GM21423 (cell line): Measurements from ENCODE around the gene MYLK.

Experiments used
- ATAC-seq: cut with Tn5 transposase; IDR thresholded peaks from one replicate; pipeline ENCODE4 v1.9.1; 2021; ENCODE audit warnings: mild to moderate bottlenecking, moderate library complexity; ENCODE audit not compliant: unreplicated experiment

The MYLK gene

DNA sequence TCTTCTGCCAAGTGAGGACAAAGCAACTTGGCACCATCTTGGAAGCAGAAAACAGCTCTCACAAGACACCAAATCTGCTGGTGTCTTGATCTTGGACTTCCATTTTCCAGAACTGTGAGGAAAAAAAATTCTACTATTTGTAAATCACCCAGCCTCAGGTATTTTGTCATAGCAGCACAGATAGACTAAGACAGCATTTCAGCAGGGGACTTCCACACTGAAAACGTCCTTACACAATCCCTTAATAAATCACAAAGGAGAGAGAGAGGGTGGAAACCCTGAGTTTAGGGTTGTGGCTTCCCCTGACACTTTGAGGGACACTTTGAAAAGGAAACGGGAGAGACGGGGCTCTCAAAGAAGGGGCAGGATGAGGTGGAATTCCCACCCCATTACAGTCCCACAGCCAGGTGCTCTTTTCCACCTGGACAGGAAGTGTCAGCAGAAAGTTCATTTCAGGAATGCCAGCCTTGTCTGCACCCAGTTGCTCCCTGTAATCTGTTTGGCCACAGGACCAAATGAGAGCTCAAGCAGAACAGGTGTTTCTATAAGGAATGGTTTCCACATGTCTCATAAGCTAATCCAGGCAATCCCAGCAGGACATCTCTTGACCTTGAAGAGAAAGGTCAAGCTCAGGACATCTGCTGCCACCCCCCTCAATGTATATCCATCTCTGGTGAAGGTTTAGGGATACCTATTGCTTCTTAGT, 51.3 kb downstream of the MYLK start:
- no peak for ATAC-seq

DNA sequence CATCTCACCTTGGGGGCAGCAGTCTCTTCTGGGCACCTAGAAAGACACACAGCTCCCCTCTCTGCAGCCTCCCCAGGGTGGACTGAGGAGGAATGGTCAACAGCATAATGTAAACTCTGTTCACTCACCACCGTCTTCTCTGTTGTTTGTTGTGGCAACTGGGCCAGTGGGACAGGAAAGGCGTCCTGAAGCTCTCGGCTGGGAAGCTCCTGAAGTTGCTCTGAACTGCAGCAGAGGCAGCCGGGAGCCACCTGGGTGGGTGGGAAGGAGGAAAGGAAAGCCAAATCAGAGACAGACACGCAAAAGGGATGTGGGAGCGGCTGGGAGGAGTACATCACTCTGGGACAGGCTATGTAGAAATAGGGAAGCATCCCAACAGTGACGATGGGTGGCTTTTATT, 52.7 kb downstream of the MYLK start:
- no peak for ATAC-seq

DNA sequence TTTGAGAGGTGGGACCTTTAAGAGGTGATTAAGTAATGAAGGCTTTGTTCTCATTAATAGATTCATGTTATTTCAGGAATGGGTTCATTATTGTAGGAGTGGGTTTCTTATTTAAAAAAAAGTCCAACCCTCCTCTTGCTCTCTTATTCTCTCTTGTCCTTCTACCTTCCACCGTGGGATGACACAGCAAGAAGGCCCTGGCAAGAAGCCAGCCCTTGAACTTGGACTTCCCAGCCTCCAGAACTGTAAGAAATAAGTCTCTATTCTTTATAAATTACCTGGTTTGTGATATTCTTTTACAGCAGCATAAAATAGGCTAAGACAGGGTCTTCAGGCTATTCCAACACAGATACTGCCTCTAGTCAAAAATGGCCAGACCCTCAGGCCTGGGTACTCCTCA, 62.2 kb downstream of the MYLK start:
- ATAC-seq = no peak

DNA sequence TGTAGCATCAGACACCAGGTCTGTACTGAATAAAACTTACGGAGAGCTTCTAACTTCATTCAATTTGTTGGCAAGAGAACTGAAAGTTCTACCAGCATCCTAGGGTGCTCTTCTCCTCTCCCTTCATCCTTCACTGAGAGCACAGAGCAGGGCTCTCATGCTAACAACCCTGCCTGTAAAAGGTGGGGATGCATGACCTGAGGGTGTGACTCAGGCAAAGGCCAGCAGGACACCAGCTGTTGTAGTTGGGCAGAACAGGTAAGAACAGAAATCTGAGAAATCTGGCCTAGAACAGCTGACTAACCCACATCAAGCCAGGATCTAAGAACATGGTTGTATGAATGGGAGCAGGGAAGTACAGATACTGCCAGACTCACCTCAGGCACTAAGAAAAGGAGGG, 64.2 kb downstream of the MYLK start:
- no peak for ATAC-seq

DNA sequence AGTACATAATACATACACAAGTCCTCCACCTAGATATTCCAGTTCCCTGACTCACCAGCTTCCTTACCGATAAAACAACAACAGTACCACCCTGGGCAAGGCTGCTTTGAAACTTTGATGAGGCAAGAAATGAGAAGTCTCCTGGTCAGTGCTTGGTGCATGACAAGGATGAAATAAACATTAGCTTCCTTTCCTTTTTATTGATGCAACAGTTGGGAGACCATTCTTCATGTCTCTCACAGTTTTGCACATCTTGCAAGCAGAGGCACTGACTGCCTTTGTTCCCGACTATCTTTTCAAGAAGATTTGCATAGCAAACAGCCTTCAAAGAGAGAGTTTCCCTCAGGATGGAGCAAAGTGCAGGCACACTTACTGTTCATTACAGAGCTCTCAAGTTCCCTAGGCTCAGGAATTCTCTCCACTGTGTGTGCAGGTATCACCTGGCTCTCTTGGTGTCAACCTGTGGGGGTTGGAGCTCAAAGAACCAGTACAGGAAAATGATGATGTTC, 65.2 kb downstream of the MYLK start:
- ATAC-seq = no peak

DNA sequence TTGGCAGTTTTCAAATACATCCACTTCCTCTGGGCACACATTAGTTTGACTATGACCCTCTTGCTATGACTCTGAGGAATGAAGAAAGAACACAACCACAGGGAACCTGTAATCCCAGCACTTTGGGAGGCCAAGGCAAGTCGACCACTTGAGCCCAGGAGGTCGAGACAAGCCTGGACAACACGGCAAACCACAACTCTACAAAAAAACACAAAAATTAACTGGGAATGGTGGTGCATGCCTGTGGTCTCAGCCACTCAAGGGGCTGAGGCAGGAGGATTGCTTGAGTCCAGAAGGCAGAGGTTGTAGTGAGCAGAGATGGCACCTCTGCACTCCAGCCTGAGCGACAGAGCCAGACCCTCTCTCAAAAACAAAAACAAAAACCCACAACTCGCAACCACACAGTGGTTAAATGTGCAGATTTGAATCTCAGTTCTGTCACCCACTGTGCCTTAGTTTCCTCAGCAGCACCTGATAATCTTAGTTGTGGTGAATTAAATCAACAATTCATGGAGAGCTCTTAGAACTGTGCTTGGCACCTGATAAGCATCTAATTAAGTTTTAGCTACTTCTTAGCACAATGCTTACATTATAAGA, 65.7 kb downstream of the MYLK start:
- ATAC-seq = no peak

DNA sequence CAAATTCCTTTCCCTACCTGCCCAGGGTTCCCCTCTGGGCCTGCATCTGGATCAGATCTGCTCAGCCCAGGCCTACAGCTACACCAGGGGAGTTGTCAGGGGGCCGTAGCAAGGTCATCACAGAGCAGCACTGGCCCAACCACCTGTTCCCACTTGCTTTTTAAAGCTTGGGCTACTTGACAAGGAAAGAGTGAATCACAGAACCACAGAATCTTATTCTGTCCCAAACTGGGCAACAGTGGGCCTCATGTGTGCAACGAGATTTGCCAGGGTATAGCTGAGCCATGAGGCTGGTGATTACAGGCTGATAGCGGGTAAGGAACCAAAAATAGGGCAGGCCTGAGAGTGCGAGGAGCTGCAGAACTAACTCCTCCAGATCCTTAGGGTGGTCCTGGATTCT, 66.7 kb downstream of the MYLK start:
- no peak for ATAC-seq

DNA sequence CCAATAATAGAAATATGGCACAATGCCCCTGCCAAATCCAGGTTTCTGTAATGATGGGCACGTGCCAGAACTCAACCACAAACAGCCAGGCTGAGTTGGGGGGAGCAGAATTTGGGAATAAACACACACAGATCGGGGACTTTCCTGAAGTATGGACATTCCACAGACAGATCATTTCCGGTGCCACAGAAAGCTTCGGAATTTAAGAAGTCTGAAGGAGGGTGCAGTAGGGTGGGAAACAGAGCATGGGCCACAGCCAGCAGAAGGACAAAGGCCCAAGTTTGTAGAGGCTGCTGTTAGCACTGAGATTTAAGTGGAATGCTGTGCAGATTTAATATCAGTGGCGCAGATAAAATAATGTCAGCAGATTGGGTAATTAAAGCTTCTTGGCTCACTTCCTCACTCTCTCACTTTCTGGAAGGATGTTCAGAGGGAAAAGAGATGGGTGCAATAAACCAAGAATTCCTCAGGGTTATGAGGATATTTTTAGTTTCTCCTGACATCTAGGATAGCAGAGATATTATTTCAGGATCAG, 67.4 kb downstream of the MYLK start:
- no peak for ATAC-seq

DNA sequence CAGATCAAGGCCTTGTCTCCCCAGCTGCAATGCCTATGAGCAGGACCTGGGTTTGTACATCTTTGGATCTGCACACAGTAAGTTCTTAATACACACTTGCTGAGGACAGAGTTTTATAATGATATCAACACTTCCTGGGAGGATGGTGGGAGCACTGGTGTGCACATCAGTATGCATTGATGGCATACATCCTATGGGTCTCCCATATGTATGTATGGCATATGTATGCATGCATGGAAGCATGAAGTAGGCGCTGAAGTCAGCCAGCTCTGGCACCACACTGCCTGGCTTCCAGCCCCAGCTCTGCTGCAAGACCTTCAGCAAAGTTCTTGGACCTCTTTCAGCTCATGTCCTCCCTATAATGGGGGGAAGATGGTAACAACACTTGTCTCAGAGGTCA, 68.2 kb downstream of the MYLK start:
- no peak for ATAC-seq

DNA sequence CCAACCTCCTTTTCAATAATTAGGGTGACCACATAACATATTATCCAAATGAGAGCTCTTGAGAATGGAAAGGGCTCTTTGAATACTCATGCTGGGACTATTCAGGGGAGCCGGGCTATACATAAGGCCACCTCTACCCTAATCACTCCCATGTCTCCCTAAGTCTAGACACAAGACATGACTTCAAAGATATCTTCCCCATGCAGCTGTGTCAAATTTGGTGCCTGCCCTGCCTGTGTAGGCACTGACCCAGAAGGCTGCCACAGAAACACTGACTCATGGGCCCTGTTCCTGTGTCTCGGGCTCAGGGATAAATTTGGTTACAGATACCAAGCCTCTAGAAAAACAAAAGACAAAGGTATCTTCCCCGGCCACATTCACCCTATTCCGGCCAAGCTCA, 70.3 kb downstream of the MYLK start:
- ATAC-seq = no peak

DNA sequence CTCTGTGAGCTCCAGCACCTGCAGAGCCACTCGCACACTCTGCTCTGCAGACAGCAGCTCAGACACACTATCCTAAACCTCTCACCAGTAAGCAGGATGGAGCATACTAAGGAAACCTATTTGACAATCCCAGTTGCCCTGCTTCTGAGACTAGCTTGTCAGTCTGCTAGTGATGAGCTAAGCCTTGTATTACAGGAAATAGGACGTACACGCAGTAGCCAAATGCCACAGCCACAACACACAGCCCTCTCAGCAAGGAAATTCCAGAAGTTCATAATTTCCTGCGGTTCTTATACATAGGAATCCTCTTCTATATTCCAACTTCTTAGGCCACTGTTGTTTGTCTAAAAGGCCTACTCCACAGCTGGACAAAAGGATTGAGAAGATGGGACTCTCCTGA, 74.5 kb downstream of the MYLK start:
- no peak for ATAC-seq

DNA sequence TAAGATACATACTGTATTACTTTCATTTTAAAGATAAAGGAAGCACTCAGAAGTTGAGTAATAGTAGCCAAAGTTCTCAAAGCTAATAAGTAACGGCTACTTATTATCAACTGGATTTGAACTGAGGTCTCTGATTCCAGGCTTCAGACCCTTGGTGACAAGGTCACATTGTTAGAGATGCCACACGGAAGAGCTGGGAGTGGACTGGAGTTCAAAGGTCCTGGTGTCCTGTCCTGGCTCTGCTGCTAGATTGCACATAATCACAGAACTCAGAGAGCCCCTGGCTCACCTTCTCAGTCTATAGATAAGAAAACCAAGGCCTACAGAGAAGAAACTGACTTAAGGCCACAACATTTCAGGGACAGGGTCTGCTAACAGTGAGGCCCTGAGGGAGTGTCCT, 75.3 kb downstream of the MYLK start:
- ATAC-seq = no peak

DNA sequence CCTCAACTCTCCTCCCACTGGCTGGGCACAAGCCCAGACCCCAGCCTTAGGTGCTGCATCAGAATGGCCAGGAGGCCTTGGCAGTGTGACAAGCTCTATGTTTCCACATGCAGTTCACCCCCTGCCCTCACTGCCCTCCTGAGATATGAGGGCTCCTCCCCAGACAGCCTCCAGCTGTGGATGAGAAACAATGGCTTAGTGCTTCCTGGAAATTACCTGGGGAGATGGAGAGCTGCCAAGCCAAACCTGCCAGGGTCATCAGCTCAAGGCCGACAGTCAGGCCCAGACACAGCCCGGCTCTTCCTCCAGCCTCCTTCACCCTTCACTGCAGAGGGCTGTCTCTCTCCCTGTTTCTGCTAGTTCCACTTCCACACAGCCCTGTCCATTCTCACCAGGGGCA, 76.3 kb downstream of the MYLK start:
- ATAC-seq = no peak

DNA sequence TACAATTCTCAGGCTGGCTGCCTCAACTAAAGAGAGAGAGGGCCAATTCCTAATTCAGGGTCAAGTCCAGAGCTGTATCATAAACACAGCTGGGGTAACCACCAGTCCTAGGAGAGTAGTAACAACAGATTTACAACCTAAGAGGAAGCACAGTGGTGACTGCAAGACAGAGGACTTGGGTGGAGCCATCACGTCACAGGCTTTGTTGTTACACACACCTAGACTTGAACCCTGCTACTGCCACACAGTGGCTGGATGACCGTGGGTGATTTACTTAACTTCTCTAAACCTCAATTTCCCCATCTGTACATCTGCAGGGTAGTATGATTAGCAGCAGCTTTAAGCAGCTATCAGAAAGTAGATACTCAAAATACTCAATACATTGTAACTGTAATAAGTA, 78.6 kb downstream of the MYLK start:
- ATAC-seq = no peak

DNA sequence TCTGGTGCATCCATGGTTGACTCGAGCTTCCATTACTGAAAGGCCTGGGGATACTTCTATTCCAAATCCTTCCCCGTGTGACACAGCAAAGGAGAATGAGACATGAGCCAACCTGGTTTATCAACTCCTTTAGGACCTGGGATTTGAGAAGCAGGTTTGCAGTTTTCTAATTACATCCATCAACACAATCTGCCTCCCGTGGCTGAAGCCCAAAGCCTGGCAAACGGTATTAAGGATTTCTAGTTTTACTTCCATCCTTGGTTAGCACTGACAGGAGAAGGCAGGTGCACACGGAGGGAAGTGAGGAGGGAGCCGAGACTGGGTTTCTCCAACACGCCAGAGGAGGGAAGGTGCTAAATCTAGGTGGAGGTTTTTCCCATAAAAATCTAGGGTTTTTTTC, 79.0 kb downstream of the MYLK start:
- ATAC-seq = no peak

DNA sequence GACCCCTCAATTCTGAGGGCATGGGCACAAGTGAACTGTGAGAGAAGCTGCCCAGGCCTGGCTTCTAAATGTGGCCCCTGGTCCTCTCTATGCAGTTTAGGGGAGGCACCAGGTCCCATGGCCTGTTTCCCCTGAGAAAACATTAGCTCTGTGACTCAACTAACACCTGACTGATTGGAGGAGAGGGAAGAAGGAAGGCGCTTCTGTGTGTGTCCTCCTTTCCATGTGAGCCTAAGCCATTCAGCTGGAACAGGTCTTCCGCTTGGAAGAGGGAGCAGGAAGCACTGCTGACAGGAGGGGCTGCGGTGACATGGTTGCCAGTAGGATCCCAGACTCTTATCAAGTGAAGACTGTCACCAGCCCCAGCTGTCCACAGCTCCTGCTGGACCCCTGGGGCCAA, 79.5 kb downstream of the MYLK start:
- ATAC-seq = no peak

DNA sequence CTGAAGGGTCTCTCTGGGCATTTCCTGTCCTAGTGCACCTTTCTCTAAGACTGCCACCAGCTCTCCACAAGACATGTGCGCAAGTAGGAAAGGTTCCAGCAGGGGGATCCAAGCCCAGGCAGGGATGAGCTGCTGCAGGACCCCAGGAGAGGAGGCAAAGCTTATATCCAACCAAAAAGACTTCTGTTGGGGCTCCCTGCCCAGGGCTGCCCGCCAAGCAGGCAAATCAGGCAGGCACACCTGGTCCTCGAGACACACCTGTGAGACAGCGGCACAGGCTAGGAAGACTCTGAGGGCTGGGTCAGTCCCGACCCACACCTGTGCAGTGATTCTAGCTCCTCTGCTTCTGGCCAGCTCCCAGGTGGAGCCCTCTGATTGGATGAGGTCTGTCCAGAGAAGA, 80.6 kb downstream of the MYLK start:
- no peak for ATAC-seq

DNA sequence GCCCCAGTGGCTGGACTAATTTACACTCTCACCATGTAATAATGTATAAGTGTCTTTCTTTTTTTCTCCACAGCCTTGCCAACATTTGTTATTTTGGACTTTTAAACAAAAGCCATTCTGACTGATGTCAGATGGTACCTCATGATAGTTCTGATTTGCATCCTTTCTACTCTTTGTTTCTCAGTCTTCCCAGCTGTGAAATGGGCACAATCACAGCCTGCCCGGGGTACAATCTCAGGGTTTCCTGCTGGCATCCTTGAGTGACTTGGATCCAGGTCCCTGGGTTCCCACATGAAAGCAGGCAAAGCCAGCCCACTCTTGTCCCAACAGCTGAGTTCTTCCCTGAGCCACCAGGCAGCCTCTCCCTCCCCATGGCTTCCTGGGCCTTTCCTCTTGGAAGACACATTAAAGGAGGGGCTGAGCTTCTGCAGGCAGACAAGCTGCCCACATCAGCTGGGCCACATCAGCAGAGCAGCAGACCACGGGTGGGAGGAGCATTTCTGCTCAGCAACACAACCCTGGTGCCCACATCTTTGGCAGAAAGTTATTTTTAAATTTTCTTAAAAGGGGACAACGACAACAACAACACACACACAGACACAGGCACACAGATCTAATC, 82.0 kb downstream of the MYLK start:
- no peak for ATAC-seq

DNA sequence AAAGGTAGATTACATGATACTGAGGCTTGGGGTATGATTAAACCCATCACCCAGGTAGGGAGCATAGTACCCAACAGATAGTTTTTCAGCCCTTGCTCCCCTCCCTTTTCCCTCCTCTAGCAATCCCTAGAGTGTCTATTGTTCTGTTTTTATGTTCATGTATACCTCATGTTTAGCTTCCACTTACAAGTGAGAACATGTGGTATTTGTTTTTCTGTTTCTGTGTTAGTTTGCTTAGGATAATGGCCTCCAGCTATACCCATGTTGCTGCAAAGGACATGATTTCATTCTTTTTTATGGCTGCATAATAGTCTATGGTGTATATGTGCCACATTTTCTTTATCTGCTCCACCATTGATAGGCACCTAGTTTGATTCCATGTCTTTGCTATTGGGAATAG, 82.7 kb downstream of the MYLK start:
- no peak for ATAC-seq

DNA sequence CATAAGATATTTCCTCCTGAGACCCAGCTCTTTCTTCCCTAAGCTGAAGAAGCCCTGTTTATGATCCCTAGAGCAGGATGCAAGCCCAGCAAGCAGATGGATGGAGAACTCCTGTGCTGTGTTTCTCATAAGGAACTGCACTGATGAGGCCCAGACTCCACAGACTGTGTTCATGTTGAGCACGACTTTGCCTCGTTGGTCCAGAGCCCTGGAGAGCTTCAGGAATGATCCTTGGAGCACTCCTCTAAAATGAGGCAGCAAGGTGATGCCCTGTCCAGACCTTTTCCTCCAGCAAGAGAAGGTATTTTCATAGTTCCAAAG, 83.8 kb downstream of the MYLK start:
- no peak for ATAC-seq

DNA sequence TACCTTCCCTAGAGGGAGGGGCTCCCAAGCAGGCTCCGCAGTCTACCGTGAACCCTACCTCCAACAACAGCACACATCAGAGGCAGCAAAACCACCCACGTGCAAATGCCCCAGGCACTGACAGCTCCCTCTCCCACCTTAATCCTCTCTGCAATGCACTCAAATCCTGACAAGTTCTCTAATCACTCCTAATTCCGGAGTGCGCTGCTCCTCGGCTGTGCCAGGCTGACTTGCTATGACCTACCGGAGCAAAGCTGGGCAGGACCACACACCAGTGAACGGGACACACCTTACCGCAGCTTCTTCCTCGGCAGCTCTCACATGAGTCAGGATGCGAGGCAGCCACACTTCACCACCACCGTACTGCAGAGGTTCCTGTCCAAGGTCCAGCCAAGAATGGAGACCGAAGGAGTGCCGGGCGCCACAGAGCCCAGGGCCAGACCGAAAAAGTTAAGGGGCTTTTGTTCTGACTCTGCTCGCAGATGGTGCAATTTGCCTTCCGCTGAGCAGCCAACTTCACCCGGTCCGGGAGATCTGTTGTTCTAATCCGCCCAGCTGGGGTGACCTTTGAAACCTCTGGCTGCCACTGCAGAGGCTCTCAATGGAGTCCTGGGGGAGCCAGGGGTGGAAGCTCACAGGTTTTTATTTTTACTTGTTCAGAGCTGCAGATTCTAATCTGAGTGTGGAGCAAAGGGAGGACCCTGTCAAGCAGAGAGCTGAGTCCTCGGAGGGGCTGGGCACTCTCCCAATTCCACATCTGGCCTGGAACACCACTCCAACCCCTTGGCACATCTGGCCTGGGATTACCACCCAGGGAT, 84.4 kb downstream of the MYLK start:
- ATAC-seq = no peak

DNA sequence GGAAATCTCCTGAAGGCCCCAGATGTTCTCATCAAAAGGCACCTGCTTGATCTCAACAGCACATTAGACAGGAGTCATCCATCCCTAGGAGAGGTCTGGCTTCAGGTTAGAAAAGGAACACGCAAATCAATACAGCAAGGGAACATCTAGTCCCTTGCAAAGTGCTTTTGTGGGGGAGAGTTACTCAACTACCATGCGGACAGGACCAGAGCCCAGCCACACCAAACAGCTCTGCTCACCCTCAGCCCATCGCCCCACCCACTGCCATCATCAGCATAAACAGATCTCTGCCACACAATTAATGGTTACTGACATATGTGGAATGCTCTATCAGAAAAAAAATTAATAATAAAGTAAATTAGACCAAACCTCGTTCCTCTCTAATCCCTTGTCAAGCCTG, 85.6 kb downstream of the MYLK start:
- no peak for ATAC-seq
